NCI-H2227 treated with DMSO at 0.1 percent for 48 hours (cell line): Measurements from ENCODE around the gene NALCN.

Experiments used
- DNase-seq: peaks from one replicate; lab custom pipeline; 2025; lab: John Stamatoyannopoulos, UW

Gene NALCN

DNA sequence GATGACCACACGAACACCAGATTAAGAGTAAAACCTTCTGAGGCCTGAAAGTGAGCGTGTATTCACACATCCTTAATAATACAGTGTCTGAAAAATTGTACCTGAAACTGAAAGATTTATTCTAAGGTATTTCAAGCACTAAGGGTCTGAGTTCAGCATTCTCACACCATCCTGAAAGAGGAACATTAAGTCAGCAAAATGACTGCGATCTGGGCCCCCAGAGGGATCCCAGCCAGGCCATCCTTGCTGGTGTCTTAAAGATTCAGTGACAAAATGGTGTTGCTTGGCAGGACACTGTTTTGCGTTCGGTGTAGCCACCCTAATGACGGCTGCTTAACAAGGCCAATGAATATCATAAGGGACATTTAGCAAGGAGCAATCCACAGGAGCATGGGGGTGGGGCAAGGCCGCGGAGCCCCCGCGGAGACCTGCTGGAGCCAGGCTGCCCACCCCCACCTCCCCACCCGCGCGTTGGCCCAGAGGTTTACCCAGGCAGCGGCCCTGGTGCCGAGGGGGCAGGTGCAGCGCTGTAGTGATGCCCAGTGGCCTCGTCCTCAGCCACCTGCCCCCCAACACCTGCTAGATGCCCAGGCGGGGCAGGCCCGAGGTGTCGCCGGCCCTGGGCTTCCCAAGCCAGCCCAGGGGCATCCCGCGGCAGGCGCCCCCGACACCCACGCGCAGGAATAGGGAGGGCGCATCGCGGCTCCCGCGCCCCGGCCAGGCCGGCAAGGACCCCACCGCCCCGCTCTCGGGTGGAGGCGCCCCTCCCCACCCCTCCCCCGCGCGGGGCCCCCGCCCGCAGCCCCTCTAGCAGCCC is 742 bp downstream of the NALCN start:
- DNase-seq = no peak

DNA sequence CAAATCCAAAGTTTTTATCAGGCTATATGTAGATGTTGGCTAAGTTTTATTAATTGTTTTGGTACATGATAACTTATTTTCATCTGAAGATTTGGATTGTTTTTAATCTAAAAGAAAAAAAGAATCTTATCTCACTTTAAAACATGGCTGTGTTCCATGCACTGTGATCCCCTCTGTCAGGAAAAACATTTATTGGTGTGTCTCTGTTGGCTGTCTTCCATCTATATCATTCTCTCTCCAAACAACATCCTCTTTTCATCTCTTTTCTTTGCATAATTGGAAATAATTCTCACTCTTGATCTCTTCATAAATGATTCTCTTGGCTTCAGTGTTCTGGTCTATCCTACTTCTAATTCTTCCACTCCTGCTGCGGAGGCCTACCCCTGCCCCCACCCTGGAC is 4.2 kb downstream of the NALCN start:
- DNase-seq = no peak

DNA sequence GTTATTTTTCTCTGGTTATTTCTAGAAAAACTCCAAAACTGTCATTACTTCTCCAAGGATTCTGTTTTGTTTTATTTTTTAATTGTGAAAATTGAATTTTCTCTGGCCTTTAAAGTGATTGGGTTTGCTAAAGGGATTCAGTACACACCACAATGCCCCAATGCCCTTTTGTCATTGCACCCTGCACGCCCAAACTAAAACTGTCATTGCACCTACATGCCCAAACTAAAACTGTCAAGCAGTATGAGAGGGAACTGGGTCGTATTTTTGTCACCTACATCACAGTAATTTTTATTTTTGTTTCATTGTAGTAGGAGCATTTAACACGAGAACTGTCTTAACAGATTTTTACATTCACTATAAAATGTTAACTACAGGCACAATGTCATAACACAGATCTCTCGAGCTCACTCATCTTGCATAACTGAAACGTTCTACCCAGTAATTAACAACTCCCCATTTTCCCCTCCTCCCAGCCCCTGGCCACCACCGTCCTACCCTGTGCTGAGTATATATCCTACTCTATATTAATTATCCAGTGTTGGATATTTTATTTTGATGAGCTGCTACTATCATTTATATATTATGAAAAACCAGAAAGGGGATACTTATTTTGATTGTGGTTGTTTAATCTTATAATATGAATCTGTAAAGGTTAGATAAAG is 7.2 kb downstream of the NALCN start:
- DNase-seq = no peak

DNA sequence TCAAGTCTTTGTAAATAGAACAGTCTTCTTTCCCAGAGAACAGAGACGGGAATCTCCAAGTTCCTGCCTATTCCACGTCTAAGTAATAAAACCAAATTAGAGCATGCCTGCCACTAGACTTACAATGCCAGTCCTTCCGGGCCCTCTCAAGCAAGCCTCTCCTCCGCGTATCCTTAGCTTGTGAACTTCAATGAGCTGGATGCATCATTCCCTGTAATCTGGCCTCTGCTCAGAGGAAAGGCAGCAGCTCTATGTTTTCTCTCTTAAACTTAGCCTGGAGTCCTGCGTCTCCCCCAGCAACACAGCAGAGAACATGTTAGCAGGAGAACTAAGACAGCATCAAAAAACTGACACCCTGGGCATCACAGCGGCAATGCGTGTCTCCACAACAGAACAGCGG is 8.2 kb downstream of the NALCN start:
- DNase-seq = no peak

DNA sequence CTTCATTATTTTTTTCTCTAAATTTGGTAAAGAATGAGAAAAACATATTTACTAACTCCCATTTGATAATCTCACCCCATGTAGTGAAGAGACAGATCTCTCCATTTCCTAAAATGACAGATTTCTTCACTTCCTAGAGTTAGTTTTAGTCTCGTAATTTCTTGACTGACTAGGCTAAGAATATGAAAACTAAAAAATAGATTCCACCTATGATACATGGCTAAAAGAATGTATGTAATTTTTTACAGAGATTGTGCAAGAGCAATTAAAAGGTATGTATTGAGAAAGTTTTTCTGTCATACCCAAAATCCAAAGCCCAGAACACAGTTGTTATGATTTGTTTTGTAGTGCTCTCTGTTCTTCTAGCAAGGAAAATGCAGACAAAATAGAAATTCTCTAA is 9.5 kb downstream of the NALCN start:
- DNase-seq = no peak

DNA sequence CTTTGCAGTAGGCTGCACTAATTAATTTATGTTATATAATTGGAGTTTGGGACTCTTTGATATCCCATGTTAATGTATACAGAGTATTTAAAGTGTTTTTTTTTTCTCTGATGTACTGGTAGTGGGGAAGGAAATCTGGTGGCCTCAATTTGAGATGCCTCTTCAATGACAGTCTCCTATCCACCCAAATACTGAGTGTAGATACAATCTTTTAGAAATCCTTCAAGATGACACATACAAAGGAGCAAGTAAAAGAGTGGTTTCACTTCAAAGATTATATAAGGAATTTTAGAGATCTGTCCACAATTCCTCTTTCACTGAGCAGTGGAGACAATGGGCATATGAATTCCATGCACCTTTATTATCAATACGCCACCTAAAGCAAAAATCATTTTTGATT is 15.1 kb downstream of the NALCN start:
- no peak for DNase-seq

DNA sequence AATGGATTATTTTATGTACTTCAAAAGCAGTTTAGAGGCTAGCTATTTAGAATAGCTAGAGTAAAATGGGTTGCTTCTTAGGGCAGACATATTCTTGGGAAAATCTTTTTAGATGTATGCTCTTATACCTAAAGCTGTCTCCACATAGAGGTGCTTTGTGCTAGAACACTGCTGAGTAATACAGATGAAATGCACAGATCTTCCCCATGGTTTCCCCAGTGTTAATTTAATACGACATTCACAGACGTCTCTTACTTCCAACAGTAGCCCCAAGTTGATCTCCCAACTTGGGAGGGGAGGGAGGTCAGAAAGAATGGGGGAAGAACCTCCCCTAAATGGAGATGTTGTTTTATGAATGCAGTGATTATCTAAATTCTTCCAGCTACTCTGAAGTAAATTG is 16.9 kb downstream of the NALCN start:
- DNase-seq = no peak

DNA sequence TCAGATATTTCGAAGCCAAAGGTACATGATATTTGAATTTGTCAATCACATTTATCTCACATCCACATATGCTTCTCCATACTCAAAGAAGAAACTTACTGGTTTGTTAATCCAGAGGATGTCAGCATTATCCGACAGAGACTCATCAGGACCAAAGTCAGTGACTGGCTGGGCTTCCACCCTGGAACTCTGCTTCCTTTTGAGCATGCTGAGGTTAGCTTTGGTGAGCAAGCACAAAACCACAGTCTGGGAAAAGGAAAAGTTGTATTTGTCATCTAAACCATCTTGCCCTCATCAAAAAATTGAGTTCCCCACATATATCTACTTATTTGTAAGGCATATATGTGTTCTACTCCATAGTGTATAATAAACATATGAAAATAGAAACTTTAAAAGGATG is 17.4 kb downstream of the NALCN start:
- DNase-seq = no peak

DNA sequence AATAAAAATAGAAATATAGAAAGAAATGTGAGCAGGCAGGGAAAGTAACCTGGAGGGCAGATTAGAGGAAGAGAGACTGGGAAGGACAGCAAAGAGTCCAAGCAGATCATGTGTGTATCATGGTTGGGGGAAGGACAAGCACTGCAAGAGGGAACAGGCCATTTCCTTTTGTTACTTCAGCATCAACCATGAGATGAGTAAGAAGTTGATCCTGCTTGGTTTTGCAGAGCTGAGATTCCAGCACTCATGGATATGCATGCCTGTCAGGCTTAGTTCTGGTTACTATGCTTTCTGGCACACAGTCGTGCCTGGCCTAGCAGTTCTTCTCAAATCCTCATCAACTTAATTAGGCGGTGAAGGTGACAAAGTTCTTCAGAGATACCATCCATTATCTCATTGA is 18.1 kb downstream of the NALCN start:
- no peak for DNase-seq

DNA sequence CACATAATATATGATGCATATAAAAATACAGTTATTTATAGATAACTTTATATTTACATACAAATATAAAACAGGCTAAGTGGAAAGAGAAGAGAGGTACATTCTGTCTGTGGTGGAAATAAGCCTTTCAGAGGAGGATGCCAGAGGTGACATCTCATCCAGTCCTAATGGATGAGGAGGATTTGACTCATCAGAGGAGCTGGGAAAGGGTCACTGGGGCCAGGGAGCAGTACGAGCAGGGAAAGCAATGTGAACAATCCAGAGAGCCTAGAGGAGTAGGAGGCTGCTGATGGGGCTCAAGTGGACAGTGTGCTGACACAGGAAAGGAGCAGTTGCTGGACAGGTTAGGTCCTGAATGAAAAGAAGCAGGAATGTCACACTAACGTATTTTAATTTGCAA is 18.6 kb downstream of the NALCN start:
- DNase-seq = no peak

DNA sequence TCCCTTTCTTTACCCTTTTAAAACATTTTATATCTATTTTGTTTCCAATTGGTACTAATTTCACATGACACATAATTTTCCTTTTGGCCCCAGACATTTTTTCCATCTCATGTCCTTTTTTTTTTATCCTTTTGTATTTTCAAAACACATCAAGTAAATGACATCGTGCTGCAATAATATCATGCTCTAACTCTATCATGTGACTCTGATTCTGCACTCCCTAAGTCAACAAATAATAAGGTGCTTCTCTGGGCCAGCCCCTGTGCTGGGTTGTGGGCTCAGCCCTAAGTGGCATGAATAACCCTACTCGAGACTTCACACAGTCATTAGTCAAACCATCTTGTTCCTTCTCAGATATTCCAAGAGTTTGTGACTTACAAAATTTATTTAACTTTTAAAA is 21.7 kb downstream of the NALCN start:
- DNase-seq = no peak

DNA sequence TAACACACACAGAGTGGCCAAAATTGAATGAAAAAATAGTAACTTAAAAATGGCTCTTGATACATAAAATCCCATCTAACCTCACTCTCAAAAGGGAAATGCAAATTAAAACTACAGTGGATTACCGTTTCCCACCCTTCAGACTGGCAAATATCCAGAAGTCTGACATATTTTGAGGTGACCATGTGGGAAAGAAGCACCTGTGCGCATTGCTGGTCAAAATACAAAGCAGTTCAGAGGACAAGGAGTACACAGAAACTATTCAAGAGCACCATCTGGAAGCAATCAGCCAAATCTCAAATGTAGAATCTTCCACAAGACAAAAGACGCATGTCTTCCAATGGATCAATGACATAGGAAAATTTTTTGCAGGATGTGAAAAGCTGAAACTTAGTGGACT is 23.2 kb downstream of the NALCN start:
- DNase-seq = no peak

DNA sequence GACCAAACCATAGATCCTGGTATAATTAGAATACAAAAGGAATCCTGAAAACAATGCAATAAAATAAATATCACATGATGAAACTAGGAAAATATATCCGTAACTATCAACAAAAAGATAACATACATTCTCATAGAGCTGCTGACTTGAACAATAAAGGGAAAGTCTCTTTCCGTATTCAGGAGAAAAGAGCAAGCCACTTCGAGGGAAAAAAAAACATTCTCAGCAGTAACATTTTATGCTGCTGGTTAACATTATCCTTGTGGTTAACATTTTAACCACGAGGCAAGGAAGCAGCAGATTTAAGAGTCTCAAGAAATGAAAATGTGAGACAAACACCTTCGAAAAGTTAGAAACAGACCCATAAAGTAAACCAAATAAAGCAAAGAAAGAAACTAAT is 25.8 kb downstream of the NALCN start:
- no peak for DNase-seq

DNA sequence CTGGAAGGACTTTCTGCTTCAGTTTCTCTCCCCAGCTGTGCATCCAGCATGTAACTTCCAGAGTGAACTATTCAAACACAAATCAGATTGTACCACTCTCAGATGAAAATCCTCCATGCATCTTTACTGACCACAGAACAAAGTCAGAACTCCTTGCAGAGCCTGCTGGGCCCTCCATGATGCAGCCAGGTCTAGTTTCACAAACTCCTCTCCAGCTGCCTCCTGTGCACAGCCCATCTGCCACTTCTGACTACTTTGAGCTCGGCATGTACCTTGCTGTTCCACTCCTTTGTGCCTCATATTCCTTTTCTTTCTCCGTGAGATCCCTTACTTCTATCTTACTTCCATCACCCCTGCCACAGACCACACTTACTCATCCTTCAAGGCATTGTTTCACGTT is 31.4 kb downstream of the NALCN start:
- no peak for DNase-seq

DNA sequence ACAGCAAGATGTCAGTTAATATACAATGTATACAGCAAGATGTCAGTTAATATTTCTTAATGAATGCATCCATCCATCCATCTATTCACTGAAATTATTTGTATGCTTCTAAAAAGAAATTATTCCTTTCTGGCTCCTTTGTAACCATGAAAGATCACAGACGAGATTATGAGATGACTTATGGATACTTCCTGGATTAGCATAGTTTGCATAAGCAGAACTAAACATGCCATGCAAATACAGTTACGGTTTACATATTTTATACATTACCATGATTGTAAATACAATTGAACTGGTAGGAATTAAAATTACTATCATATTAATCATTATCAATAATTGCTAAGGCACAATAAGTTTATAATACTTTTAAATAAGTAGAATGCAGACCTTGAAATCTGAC is 32.7 kb downstream of the NALCN start:
- DNase-seq = no peak

DNA sequence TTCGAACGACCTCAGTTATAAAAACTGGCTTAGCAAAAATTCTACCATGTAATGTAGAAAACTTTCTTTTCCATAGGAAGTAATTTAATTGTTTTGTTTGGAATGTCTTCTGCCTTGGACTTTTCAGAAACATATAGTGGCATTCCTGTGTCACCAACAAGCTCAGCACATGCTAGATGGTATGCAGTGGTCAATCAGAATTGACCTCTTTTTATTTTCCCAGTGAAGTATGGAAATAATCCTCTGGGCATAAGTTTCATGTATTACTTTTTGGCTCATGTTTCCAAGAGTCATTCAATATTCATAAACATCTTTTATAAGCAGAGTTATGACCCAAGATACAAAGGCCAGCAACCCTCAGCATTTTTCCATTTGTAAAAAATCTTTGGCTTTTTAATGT is 33.6 kb downstream of the NALCN start:
- DNase-seq = no peak

DNA sequence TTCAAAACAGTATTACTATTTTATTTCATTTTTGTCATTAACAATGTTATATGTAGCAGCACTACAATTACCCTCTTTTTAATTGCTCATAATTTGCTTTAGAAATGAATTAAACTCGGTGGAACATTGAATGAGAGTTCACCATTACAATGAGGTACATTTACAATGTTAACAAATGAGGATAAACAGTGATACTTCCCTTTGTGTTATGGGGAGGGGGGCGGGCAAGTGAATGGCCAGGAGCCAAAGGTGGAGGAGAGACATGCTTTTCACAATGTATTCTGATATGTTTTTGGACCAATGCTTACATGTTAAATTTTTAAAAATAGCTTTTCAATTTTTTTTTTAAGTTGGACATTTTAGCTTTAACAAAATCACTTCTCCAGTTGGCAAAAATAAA is 34.2 kb downstream of the NALCN start:
- DNase-seq = no peak

DNA sequence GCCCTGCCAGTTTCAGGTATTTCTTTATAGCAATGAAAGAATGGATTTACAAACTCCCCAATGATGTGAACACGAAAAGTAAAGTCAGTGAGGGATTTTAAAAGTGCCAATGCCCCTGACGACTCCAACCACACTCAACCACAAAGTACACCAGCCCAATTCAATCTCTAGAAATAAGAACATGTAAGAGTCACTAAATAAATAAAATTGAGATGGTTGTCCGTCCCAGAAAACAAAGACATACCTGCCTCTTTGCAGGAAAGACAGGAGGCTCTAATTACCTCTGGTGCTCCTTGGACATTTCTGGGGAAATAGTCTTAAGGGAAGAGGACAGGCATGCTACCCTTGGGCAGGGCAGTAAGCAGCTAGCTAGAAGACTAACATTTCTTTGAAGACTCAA is 55.8 kb downstream of the NALCN start:
- DNase-seq = no peak

DNA sequence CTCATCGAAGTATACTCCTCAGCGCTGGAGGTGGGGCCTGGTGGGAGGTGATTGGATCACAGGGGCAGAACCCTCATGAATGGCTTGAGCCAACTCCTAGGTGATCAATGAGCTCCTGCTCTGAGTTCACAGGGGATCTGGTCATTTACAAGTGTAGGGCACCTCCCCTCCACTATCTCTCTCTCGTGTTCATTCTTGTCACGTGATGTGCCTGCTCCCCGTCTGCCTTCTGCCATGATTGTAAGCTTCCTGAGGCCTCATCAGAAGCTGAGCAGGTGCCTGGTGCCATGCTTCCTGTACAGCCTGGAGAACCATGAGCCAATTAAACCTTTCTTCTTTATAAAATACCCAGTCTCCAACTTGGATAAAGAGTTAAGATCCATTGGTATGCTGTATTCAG is 61.4 kb downstream of the NALCN start:
- DNase-seq = no peak

DNA sequence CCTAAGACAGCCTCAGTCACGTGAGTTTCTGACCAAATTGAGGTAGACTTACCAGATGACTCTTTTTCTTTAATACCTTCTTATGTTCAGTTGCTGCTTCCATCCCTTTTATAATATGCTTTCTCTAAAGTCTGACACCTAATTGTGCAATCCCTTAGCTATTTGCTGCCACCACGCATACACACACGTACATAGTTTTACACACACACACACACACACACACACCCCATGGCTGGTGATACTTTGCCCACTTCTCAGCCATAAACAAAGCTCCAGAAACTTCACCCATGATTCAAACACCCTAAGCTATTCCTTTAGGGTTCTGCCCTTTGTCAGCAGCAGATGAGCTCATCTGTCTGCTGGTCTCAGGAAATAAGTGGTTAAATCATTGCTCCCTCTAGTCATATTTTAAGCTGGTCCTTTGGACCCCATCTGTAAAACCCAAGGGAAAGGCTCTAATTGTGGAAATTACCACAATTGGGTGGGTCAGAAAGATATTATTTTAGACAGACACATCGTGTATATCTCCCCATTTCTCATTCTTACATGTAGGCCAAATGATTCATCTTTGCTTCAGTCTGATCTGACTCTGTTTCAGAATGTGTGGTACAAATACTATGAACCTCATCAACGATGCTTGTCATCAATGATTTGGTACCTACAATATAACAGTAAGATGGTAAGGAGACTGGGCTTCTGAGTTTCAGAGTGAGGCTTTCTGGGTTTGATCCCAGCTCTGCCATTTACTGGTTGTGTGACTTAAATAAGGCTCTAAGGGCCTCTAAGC is 69.2 kb downstream of the NALCN start:
- no peak for DNase-seq

DNA sequence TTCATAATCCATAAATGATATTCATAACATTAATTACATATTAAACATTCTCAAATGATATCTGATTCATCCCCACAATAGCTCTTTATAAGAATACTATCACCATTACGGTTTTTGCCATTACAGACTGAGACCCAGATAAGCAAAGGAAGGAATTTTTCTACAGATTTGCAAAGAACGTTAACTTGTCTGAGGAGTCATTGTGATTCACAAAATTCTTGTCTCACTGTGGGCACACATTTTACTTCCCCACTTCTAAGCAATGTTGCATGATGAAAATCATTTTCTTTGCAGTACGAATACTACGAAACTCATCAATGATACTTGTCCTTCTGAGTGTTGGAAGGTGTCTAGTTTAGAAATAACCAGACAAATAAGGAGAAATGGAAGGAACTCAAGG is 70.1 kb downstream of the NALCN start:
- no peak for DNase-seq

DNA sequence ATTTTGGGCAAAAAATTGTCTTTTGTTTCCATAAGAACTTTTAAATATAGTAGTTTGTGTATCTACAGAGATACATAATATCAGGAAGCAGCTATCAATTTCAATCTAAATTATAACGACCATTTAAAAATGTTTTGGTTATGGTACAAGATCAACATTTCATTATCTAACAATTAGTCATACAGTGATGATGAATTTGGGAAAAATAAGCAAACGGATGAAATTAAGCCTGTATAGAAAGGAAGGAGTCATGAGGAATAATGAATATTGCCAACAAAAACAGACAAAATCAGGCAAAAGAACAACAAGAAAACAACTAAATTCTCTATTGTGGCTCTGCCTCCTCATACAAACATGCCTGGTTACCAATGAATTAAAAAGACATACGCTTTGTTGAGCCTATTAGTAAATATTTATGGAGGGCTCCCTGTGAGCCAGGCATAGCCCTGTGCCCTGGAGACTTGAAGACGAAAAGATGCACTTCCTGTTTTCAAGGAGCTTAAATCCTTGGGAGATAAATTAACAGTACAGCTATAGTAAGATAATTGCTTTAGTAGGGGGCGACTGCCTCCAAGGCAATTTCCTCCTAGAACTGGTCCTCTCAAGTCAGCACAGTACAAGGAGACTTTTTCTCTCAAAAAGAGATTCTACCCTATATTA is 73.0 kb downstream of the NALCN start:
- no peak for DNase-seq

DNA sequence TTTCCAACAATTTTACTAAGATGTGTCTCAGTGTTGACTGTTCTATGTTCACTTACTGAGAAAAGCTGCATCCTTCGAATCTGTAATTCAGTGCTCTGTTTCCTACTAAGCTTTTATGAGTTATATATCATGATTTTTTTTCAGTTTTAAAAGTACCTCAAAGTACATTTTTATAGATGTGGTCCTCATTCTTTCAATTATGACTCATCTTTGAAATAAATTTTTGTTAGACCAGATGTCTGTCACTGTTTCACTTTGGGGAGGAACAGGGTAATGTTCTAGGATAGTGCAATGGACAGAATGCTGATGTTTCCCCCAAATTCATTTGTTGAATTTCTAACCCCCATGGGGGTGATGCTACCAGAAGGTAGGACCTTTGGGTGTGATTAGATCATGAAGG is 74.8 kb downstream of the NALCN start:
- no peak for DNase-seq
